Measurements from ENCODE around the gene TBCD. TPM values are rescaled to one million over a fixed set of nuclear protein-coding genes. Genes with fewer than 3 reads are reported as not detected.

The TBCD gene
- total and polyA plus RNA-seq, 12 donors, result 41.3 to 107 (median 52.4) TPM

GRCh38 chr17:82734987-82735866 lies 16.6 kb upstream of the TBCD start, which contains the start of gene FN3K:
TSS of gene FN3K (plus strand) at chr17:82735615. CDS start at chr17:82735637, 22 bp downstream.
- intact Hi-C loops (cut with DNase I), result loop anchor here in 2 of 10 donors (1.0 to 5.0 kb wide), 2 partner anchors 19 to 88 kb away; partner anchors contain the start of genes FN3KRP (in 1 of the 2) and WDR45B (in 1 of the 2)
- ATAC-seq, result peak; percentile 38 to 89 (median 60)
- TF ChIP-seq CTCF (IDR thresholded peaks at IDR 0.05), result no peak
- WGBS, 2 donors, result 3 to 5% methylated on average over 74 to 101 of the region's 101 CpGs
- peak within 1 kb of the TSS; percentile 62 to 94 (median 81) for H3K4me3 ChIP-seq
- H3K4me1 ChIP-seq, result peaks cover 0 to 37% (median 16%) of the 10 kb centered on the region in 9 donors
- H3K36me3 ChIP-seq, result peaks cover 0 to 40% (median 12%) of the 10 kb centered on the region in 9 donors
- peaks cover 0 to 14% (median 0%) of the 10 kb centered on the region in 11 donors for H3K9me3 ChIP-seq
- no peaks in the 10 kb centered on the region for H3K27me3 ChIP-seq
- peak within 1 kb of the TSS; percentile 76 to 96 (median 91) for H3K27ac ChIP-seq
- peak; percentile 71 to 75 for DNase-seq

GRCh38 chr17:82736511-82737185 lies 15.2 kb upstream of the TBCD start:
- no peak for TF ChIP-seq CTCF (IDR thresholded peaks at IDR 0.05)
- DNase-seq (no peak), ATAC-seq (peak in 1 of 8 donors; percentile 0)
- peaks cover 4 to 45% (median 24%) of the 10 kb centered on the region in 9 donors for H3K36me3 ChIP-seq
- peaks cover 0 to 37% (median 16%) of the 10 kb centered on the region in 9 donors for H3K4me1 ChIP-seq
- 59 to 65% methylated on average over 18 of the region's 18 CpGs for WGBS, 2 donors
- peaks cover 0 to 26% (median 3%) of the 10 kb centered on the region in 11 donors for H3K9me3 ChIP-seq
- H3K27me3 ChIP-seq, result no peaks in the 10 kb centered on the region
- H3K27ac ChIP-seq, result peak overlapping the region in 9 of 10 donors; percentile 80 to 96 (median 93)
- H3K4me3 ChIP-seq, result peak overlapping the region in 9 of 10 donors; percentile 62 to 94 (median 82)
- intact Hi-C loops (cut with DNase I), result no loop called here

- TF ChIP-seq CTCF (IDR thresholded peaks at IDR 0.05), result no peak
- Histone ChIP-seq H3K27ac (peak overlapping the region in 9 of 10 donors; percentile 53 to 96 (median 89)), H3K4me1 (peaks cover 0 to 37% (median 16%) of the 10 kb centered on the region in 9 donors), H3K4me3 (peak overlapping the region in 7 of 10 donors; percentile 15 to 94 (median 83)), H3K9me3 (peaks cover 0 to 19% (median 2%) of the 10 kb centered on the region in 11 donors), H3K36me3 (peaks cover 6 to 55% (median 37%) of the 10 kb centered on the region in 9 donors), H3K27me3 (no peaks in the 10 kb centered on the region)
- 39 to 57% methylated on average over 26 of the region's 26 CpGs for WGBS, 2 donors
- ATAC-seq (peak; percentile 57 to 95 (median 89)), DNase-seq (peak; percentile 77 to 85)
- intact Hi-C loops (cut with DNase I), result no loop called here
These were observed 13.6 kb upstream of the TBCD start for GRCh38 chr17:82737967-82738877.
